HEK293 (cell line): ENCODE data around the gene CPEB3.
"Not testable (repeated sequence)": the region's sequence is repeated elsewhere in the genome, so short reads cannot be mapped to it uniquely, and the experiment has no call there.

Source experiments
- CTCF ChIA-PET: fragments of 350-600 bp; formaldehyde crosslinking; extraction: SDS; loops from one replicate; lab custom pipeline; 2021; ENCODE audit warnings: antibody characterized with exemption; lab: Yijun Ruan, JAX
- POLR2A ChIA-PET: fragments of 300-600 bp; formaldehyde crosslinking; extraction: SDS; loops from one replicate; lab custom pipeline; 2020; ENCODE audit warnings: antibody characterized with exemption, inconsistent platforms; lab: Yijun Ruan, JAX
- H3K27ac ChIP-seq: fragments of 200-500 bp; sonication (Bioruptor generic); 2 replicates; pipeline ENCODE4 v1.5.1; 2014; ENCODE audit warnings: low read depth, low read length, control low read depth, inconsistent platforms; ENCODE audit errors: extremely low read depth
- H3K36me3 ChIP-seq, 2 experiments: fragments of 200-500 bp in 1 of 2; sonication (Bioruptor generic) in 1 of 2; 1 replicate in 1 of 2; 2 replicates in 1 of 2; pipeline ENCODE4 v1.5.1; 2014 to 2017; ENCODE audit warnings: inconsistent platforms in 2 of 2, low read length in 2 of 2; ENCODE audit not compliant: control insufficient read depth in 2 of 2, insufficient read depth in 1 of 2
- H3K4me1 ChIP-seq: fragments of 200-500 bp; sonication (Bioruptor generic); 2 replicates; pipeline ENCODE4 v1.5.1; 2014; ENCODE audit warnings: mild to moderate bottlenecking, low read length, inconsistent platforms; ENCODE audit not compliant: control insufficient read depth, insufficient read depth
- H3K4me3 ChIP-seq: 2 replicates; pipeline ENCODE4 v1.5.1; 2011; ENCODE audit warnings: low read depth, mild to moderate bottlenecking, control low read depth, low read length, moderate library complexity
- H3K9me3 ChIP-seq: fragments of 200-500 bp; sonication (Bioruptor generic); 2 replicates; pipeline ENCODE4 v1.5.1; 2014; ENCODE audit warnings: low read depth, low read length, inconsistent platforms; ENCODE audit not compliant: control insufficient read depth, insufficient read depth
- GFI1B ChIP-seq: fragments of 450-650 bp; formaldehyde crosslinking; IDR thresholded peaks from 2 replicates; pipeline ENCODE4 v1.5.1; 2016; ENCODE audit warnings: missing biosample characterization, missing genetic modification characterization
- OVOL3 ChIP-seq: fragments of 450-650 bp; formaldehyde crosslinking; IDR thresholded peaks from 2 replicates; pipeline ENCODE4 v1.5.1; 2016; ENCODE audit warnings: missing biosample characterization, missing genetic modification characterization
- SALL2 ChIP-seq: fragments of 450-650 bp; formaldehyde crosslinking; IDR thresholded peaks from 2 replicates; pipeline ENCODE4 v1.5.0; 2017; ENCODE audit warnings: missing biosample characterization, mild to moderate bottlenecking, missing genetic modification characterization, borderline replicate concordance
- SP7 ChIP-seq: fragments of 450-650 bp; formaldehyde crosslinking; IDR thresholded peaks from 2 replicates; pipeline ENCODE4 v1.5.1; 2016; ENCODE audit warnings: missing biosample characterization, missing genetic modification characterization
- TRIM28 ChIP-seq: IDR thresholded peaks from 2 replicates; pipeline ENCODE4 v1.6.1; 2011; ENCODE audit warnings: low read length, control low read depth, borderline replicate concordance
- ZNF138 ChIP-seq: fragments of 450-650 bp; formaldehyde crosslinking; IDR thresholded peaks from 2 replicates; pipeline ENCODE4 v1.5.1; 2016; ENCODE audit warnings: missing biosample characterization, missing genetic modification characterization, borderline replicate concordance
- ZNF202 ChIP-seq: fragments of 450-650 bp; formaldehyde crosslinking; IDR thresholded peaks from 2 replicates; pipeline ENCODE4 v1.5.1; 2016; ENCODE audit warnings: missing biosample characterization, missing genetic modification characterization, borderline replicate concordance
- ZNF211 ChIP-seq: fragments of 450-650 bp; formaldehyde crosslinking; IDR thresholded peaks from 2 replicates; pipeline ENCODE4 v1.5.1; 2016; ENCODE audit warnings: low read depth, missing biosample characterization, missing genetic modification characterization
- ZNF335 ChIP-seq: fragments of 450-650 bp; formaldehyde crosslinking; conservative IDR thresholded peaks from 2 replicates; pipeline ENCODE4 v1.5.1; 2016; ENCODE audit warnings: missing biosample characterization, missing genetic modification characterization
- ZNF404 ChIP-seq: fragments of 450-650 bp; formaldehyde crosslinking; IDR thresholded peaks from 2 replicates; pipeline ENCODE4 v1.5.1; 2017; ENCODE audit warnings: missing biosample characterization, missing genetic modification characterization
- ZNF423 ChIP-seq: fragments of 450-650 bp; formaldehyde crosslinking; IDR thresholded peaks from 2 replicates; pipeline ENCODE4 v1.5.1; 2016; ENCODE audit warnings: missing biosample characterization, missing genetic modification characterization
- ZNF433 ChIP-seq: fragments of 450-650 bp; formaldehyde crosslinking; IDR thresholded peaks from 2 replicates; pipeline ENCODE4 v1.5.1; 2016; ENCODE audit warnings: missing biosample characterization, missing genetic modification characterization, low read depth
- ZNF560 ChIP-seq: fragments of 450-650 bp; formaldehyde crosslinking; IDR thresholded peaks from 2 replicates; pipeline ENCODE4 v1.5.1; 2017; ENCODE audit warnings: missing biosample characterization, missing genetic modification characterization, borderline replicate concordance
- ZNF585B ChIP-seq: fragments of 450-650 bp; formaldehyde crosslinking; IDR thresholded peaks from 2 replicates; pipeline ENCODE4 v1.5.1; 2016; ENCODE audit warnings: missing biosample characterization, missing genetic modification characterization
- ZNF610 ChIP-seq: fragments of 450-650 bp; formaldehyde crosslinking; IDR thresholded peaks from 2 replicates; pipeline ENCODE4 v1.5.1; 2016; ENCODE audit warnings: missing biosample characterization, missing genetic modification characterization, borderline replicate concordance
- ZNF629 ChIP-seq: fragments of 450-650 bp; formaldehyde crosslinking; IDR thresholded peaks from 2 replicates; pipeline ENCODE4 v1.5.1; 2017; ENCODE audit warnings: missing biosample characterization, missing genetic modification characterization
- ZNF701 ChIP-seq: fragments of 450-650 bp; formaldehyde crosslinking; IDR thresholded peaks from 2 replicates; pipeline ENCODE4 v1.5.1; 2016; ENCODE audit warnings: missing biosample characterization, missing genetic modification characterization
- ZNF785 ChIP-seq: fragments of 450-650 bp; formaldehyde crosslinking; IDR thresholded peaks from 2 replicates; pipeline ENCODE4 v1.5.1; 2016; ENCODE audit warnings: missing biosample characterization, missing genetic modification characterization
- TF ChIP-seq, protein P1 (sequence below): fragments of 450-650 bp; formaldehyde crosslinking; IDR thresholded peaks from 2 replicates; pipeline ENCODE4; 2016; ENCODE audit warnings: missing biosample characterization, missing genetic modification characterization
- TF ChIP-seq, protein P2 (sequence below): fragments of 450-650 bp; formaldehyde crosslinking; IDR thresholded peaks from 2 replicates; pipeline ENCODE4 v1.5.1; 2016; ENCODE audit warnings: missing biosample characterization, missing genetic modification characterization
- TF ChIP-seq, protein P3 (sequence below): fragments of 450-650 bp; formaldehyde crosslinking; IDR thresholded peaks from 2 replicates; pipeline ENCODE4 v1.5.1; 2016; ENCODE audit warnings: missing biosample characterization, missing genetic modification characterization

CPEB3 gene

GRCh38 chr10:92121686-92122492 is 169.0 kb downstream of the CPEB3 start:
- CTCF ChIA-PET: no interaction called here
- H3K36me3 ChIP-seq: no peaks in the 10 kb centered on the region
- TF ChIP-seq ZNF585B (tag by site-specific recombination): no peak
- TF ChIP-seq ZNF423: no peak
- TF ChIP-seq ZNF785 (tag by site-specific recombination): no peak
- POLR2A ChIA-PET: no interaction called here
- H3K4me3 ChIP-seq: no peak overlapping the region
- H3K4me1 ChIP-seq: peaks cover 15% of the 10 kb centered on the region
- no peaks in the 10 kb centered on the region for H3K9me3 ChIP-seq
- no peak overlapping the region for H3K27ac ChIP-seq

- H3K4me3 ChIP-seq: no peak overlapping the region
- no peaks in the 10 kb centered on the region for H3K36me3 ChIP-seq
- peaks cover 15% of the 10 kb centered on the region for H3K4me1 ChIP-seq
- TF ChIP-seq SALL2 (tag by site-specific recombination) (no peak), ZNF433 (no peak), ZNF610 (tag by site-specific recombination) (no peak)
- no peak overlapping the region for H3K27ac ChIP-seq
- CTCF ChIA-PET: no interaction called here
- POLR2A ChIA-PET: no interaction called here
- H3K9me3 ChIP-seq: no peaks in the 10 kb centered on the region
Measured at GRCh38 chr10:92119340-92119739, 171.5 kb downstream of the CPEB3 start.

DNA sequence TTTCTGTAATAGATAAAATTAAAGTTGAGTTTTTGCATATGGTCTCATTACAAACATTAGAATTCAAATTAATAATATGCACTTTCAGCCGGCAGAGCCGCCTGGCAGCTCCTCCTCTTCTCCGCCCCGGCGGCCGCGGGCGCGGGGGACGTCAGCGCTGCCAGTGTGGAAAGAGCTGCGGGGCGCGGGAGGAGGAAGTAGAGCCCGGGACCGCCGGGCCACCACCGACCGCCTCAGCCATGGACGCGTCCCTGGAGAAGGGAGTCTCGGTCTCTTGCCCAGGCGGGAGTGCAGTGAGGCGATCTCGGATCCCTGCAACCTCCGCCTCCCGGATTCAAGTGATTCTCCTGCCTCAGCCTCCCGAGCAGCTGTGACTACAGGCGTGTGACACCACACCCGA is 176.0 kb downstream of the CPEB3 start:
- H3K4me3 ChIP-seq, H3K36me3 ChIP-seq, POLR2A ChIA-PET, H3K27ac ChIP-seq, H3K9me3 ChIP-seq, H3K4me1 ChIP-seq: not testable (repeated sequence)
- CTCF ChIA-PET: interaction anchor here (0.7 kb wide), 1 partner anchor 176 kb away, joined by 3 read pairs; no protein-coding TSS in a partner anchor
- TF ChIP-seq ZNF202 (tag by site-specific recombination): peak; percentile 80

DNA sequence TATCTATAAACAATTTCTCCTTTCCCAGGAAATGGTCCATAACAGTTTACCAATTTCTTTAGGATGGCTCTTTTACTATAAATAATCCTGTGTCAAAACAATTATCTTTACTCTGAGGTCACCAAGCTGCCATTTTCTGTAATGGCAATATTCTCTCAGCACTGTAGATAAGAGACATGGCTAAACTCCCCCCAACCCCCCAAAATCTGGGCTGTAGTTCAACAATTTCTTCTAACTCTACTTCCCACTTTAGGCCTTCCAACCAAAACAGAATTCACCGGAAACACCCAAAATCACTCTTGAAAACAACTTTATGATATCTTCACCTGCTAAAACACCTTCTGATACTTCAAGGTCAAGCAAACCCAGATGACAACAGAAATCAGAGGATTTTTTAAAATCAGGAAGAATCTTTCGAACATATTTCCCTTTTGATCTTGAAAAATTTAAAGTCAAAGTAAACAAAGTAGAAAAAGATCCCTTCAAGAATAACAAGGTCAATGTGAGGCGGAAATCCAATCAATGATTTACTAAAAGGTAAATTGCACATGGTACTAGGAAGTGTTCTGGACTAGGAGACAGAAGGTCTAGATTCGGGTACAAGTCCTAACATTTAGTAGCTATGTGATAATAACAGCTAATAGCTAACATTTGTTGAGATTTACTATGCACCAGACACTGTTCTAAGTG is 176.8 kb downstream of the CPEB3 start:
- POLR2A ChIA-PET: no interaction called here
- H3K4me3 ChIP-seq: no peak overlapping the region
- TF ChIP-seq, protein P1, sequence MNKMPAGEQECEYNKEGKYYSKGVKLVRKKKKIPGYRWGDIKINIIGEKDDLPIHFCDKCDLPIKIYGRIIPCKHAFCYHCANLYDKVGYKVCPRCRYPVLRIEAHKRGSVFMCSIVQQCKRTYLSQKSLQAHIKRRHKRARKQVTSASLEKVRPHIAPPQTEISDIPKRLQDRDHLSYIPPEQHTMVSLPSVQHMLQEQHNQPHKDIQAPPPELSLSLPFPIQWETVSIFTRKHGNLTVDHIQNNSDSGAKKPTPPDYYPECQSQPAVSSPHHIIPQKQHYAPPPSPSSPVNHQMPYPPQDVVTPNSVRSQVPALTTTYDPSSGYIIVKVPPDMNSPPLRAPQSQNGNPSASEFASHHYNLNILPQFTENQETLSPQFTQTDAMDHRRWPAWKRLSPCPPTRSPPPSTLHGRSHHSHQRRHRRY (tag by site-specific recombination): no peak
- TF ChIP-seq ZNF560 (no peak), ZNF404 (tag by site-specific recombination) (no peak), ZNF629 (tag by site-specific recombination) (no peak), ZNF701 (tag by site-specific recombination) (no peak), OVOL3 (tag by site-specific recombination) (no peak), GFI1B (tag by site-specific recombination) (no peak), ZNF138 (no peak), SP7 (tag by site-specific recombination) (no peak), ZNF335 (no peak), ZNF211 (tag by site-specific recombination) (no peak), TRIM28 (no peak)
- TF ChIP-seq, protein P2, sequence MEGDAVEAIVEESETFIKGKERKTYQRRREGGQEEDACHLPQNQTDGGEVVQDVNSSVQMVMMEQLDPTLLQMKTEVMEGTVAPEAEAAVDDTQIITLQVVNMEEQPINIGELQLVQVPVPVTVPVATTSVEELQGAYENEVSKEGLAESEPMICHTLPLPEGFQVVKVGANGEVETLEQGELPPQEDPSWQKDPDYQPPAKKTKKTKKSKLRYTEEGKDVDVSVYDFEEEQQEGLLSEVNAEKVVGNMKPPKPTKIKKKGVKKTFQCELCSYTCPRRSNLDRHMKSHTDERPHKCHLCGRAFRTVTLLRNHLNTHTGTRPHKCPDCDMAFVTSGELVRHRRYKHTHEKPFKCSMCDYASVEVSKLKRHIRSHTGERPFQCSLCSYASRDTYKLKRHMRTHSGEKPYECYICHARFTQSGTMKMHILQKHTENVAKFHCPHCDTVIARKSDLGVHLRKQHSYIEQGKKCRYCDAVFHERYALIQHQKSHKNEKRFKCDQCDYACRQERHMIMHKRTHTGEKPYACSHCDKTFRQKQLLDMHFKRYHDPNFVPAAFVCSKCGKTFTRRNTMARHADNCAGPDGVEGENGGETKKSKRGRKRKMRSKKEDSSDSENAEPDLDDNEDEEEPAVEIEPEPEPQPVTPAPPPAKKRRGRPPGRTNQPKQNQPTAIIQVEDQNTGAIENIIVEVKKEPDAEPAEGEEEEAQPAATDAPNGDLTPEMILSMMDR (tag by site-specific recombination): no peak
- TF ChIP-seq, protein P3, sequence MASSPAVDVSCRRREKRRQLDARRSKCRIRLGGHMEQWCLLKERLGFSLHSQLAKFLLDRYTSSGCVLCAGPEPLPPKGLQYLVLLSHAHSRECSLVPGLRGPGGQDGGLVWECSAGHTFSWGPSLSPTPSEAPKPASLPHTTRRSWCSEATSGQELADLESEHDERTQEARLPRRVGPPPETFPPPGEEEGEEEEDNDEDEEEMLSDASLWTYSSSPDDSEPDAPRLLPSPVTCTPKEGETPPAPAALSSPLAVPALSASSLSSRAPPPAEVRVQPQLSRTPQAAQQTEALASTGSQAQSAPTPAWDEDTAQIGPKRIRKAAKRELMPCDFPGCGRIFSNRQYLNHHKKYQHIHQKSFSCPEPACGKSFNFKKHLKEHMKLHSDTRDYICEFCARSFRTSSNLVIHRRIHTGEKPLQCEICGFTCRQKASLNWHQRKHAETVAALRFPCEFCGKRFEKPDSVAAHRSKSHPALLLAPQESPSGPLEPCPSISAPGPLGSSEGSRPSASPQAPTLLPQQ: no peak
- TF ChIP-seq, all 188 proteins: peak for 0
- Histone ChIP-seq H3K9me3 (no peaks in the 10 kb centered on the region), H3K4me1 (peaks cover 5% of the 10 kb centered on the region; the same call in 1 of the 2 replicates), H3K27ac (no peak overlapping the region), H3K36me3 (peaks cover 0 to 3% of the 10 kb centered on the region in 2 experiments; a peak in 1 of 3 replicates)
- CTCF ChIA-PET: no interaction called here
